Neural progenitor cell (in vitro differentiated cells): Measurements from ENCODE around the gene NABP1. TPM values are rescaled to one million over a fixed set of nuclear protein-coding genes. Genes with fewer than 3 reads are reported as not detected.

Source experiments
- DNase-seq: peaks from one replicate; pipeline ENCODE4 v3.0.0-alpha.2; 2016; ENCODE audit warnings: low spot score
- H2AFZ ChIP-seq: fragments of 200-600 bp; sonication (generic); replicated peaks from 2 replicates; pipeline ENCODE4 v1.6.1; 2016; ENCODE audit warnings: antibody characterized with exemption
- H3F3A ChIP-seq: fragments of 200-600 bp; sonication (generic); 2 replicates; pipeline ENCODE4 v1.6.1; 2016; ENCODE audit warnings: antibody characterized with exemption, low read depth
- H3K27ac ChIP-seq: fragments of 200-600 bp; sonication (generic); 2 replicates; pipeline ENCODE4 v1.5.1; 2016; ENCODE audit warnings: mild to moderate bottlenecking
- H3K27me3 ChIP-seq: fragments of 200-600 bp; sonication (generic); 2 replicates; pipeline ENCODE4 v1.6.1; 2016; ENCODE audit warnings: mild to moderate bottlenecking, moderate library complexity
- H3K36me3 ChIP-seq: fragments of 200-600 bp; sonication (generic); 2 replicates; pipeline ENCODE4 v1.5.1; 2016
- H3K4me1 ChIP-seq: fragments of 200-600 bp; sonication (generic); 2 replicates; pipeline ENCODE4 v1.6.1; 2016; ENCODE audit warnings: mixed run types
- H3K4me2 ChIP-seq: fragments of 200-600 bp; sonication (generic); 2 replicates; pipeline ENCODE4 v1.6.1; 2016
- H3K4me3 ChIP-seq: fragments of 200-600 bp; sonication (generic); 2 replicates; pipeline ENCODE4 v1.5.1; 2016
- H3K79me2 ChIP-seq: fragments of 200-600 bp; sonication (generic); 2 replicates; pipeline ENCODE4 v1.6.1; 2016; ENCODE audit warnings: low read depth
- H3K9ac ChIP-seq: fragments of 200-600 bp; sonication (generic); 2 replicates; pipeline ENCODE4 v1.6.1; 2016
- H3K9me3 ChIP-seq: fragments of 200-600 bp; sonication (generic); 2 replicates; pipeline ENCODE4 v1.5.1; 2016; ENCODE audit warnings: low read depth
- H4K20me1 ChIP-seq: fragments of 200-600 bp; sonication (generic); 2 replicates; pipeline ENCODE4 v1.6.1; 2016; ENCODE audit warnings: low read depth
- H3K27ac Mint-ChIP-seq: 3 replicates; pipeline ENCODE4 v1.8.0; 2021; ENCODE audit warnings: mixed read lengths
- H3K27me3 Mint-ChIP-seq: 2 replicates; pipeline ENCODE4 v1.8.0; 2022; ENCODE audit warnings: low read depth, mild to moderate bottlenecking, inconsistent platforms, moderate library complexity, mixed read lengths; ENCODE audit not compliant: insufficient read depth
- H3K36me3 Mint-ChIP-seq: 3 replicates; pipeline ENCODE4 v1.8.0; 2021; ENCODE audit warnings: mixed read lengths
- H3K4me1 Mint-ChIP-seq: 3 replicates; pipeline ENCODE4 v1.8.0; 2021; ENCODE audit warnings: mixed read lengths
- H3K4me3 Mint-ChIP-seq: 3 replicates; pipeline ENCODE4 v1.8.0; 2021; ENCODE audit warnings: mild to moderate bottlenecking, moderate library complexity, mixed read lengths
- H3K9me3 Mint-ChIP-seq: 3 replicates; pipeline ENCODE4 v1.8.0; 2020; ENCODE audit warnings: mixed read lengths
- CTCF ChIP-seq: fragments of 200-600 bp; sonication (generic); IDR thresholded peaks from 2 replicates; pipeline ENCODE4 v1.5.1; 2017; ENCODE audit warnings: antibody characterized with exemption, mild to moderate bottlenecking
- EZH2 ChIP-seq: fragments of 200-600 bp; sonication (generic); IDR thresholded peaks from 2 replicates; pipeline ENCODE4 v1.6.1; 2017; ENCODE audit warnings: antibody characterized with exemption, mild to moderate bottlenecking, moderate library complexity
- EZH2phosphoT487 ChIP-seq: fragments of 200-600 bp; sonication (generic); IDR thresholded peaks from 2 replicates; pipeline ENCODE4 v1.6.1; 2017; ENCODE audit warnings: antibody characterized with exemption
- total RNA-seq: library from RNA; depleted of rRNA; stranded (reverse); fragments of >200 nt; gene quantifications from 2 replicates; pipeline ENCODE4 v1.2.3, GENCODE V29; 2015; ENCODE audit warnings: low replicate concordance

NABP1 gene
- total RNA-seq, 1 donor from 2014 or later: 2.8 TPM

- no peak overlapping the region for H3K4me2 ChIP-seq
- no peaks in the 10 kb centered on the region for H3K79me2 ChIP-seq
- peaks cover 18% of the 10 kb centered on the region for H3F3A ChIP-seq
- H3K4me3 ChIP-seq: no peak overlapping the region
- Mint-ChIP-seq H3K36me3 (no peaks in the 10 kb centered on the region), H3K4me1 (peaks cover 9% of the 10 kb centered on the region), H3K9me3 (no peaks in the 10 kb centered on the region), H3K27me3 (peaks cover 4% of the 10 kb centered on the region), H3K4me3 (no peak overlapping the region), H3K27ac (no peak overlapping the region)
- H4K20me1 ChIP-seq: no peaks in the 10 kb centered on the region
- no peak overlapping the region for H3K27ac ChIP-seq
- no peak overlapping the region for H3K9ac ChIP-seq
- TF ChIP-seq CTCF (no peak), EZH2phosphoT487 (no peak), EZH2 (no peak)
- H3K27me3 ChIP-seq: no peaks in the 10 kb centered on the region
- no peaks in the 10 kb centered on the region for H3K36me3 ChIP-seq
- no peak overlapping the region for H2AFZ ChIP-seq
- DNase-seq: no peak
- H3K9me3 ChIP-seq: no peaks in the 10 kb centered on the region
- no peaks in the 10 kb centered on the region for H3K4me1 ChIP-seq
Observed at GRCh38 chr2:191699341-191699945, 21.5 kb downstream of the NABP1 start.

DNA sequence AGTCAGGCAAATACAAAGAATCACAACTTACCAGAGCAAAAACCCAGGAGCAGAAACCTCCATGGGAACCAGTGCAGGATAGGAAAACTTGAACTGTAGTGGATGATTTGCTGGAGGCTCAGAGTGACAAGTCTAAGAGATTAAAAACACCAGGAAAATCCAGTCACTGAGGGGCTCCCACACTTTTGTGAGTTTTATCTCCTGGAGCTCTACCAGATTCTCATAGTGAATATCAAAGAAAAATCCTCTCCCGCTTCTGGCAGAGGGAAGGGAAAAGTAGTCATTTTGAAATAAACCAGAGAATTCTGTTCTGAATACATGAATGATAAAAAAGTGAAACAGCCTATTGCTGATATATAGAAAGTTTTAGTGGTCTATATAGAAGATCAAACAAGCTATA, 23.1 kb downstream of the NABP1 start:
- DNase-seq: no peak
- H4K20me1 ChIP-seq: no peaks in the 10 kb centered on the region
- Mint-ChIP-seq H3K9me3 (no peaks in the 10 kb centered on the region), H3K27me3 (peaks cover 2% of the 10 kb centered on the region), H3K4me1 (peaks cover 9% of the 10 kb centered on the region), H3K36me3 (no peaks in the 10 kb centered on the region), H3K27ac (no peak overlapping the region), H3K4me3 (no peak overlapping the region)
- no peak for TF ChIP-seq EZH2
- TF ChIP-seq CTCF: no peak
- TF ChIP-seq EZH2phosphoT487: no peak
- H3K4me1 ChIP-seq: no peaks in the 10 kb centered on the region
- H3K4me3 ChIP-seq: no peak overlapping the region
- peaks cover 18% of the 10 kb centered on the region for H3F3A ChIP-seq
- no peak overlapping the region for H2AFZ ChIP-seq
- no peak overlapping the region for H3K27ac ChIP-seq
- no peaks in the 10 kb centered on the region for H3K79me2 ChIP-seq
- H3K9ac ChIP-seq: no peak overlapping the region
- no peak overlapping the region for H3K4me2 ChIP-seq
- H3K9me3 ChIP-seq: no peaks in the 10 kb centered on the region
- no peaks in the 10 kb centered on the region for H3K36me3 ChIP-seq
- H3K27me3 ChIP-seq: no peaks in the 10 kb centered on the region

GRCh38 chr2:191701696-191702095, 23.8 kb downstream of the NABP1 start:
- H4K20me1 ChIP-seq: no peaks in the 10 kb centered on the region
- Mint-ChIP-seq H3K9me3 (no peaks in the 10 kb centered on the region), H3K4me1 (peaks cover 15% of the 10 kb centered on the region), H3K27me3 (peaks cover 2% of the 10 kb centered on the region), H3K4me3 (no peak overlapping the region), H3K36me3 (no peaks in the 10 kb centered on the region), H3K27ac (no peak overlapping the region)
- no peaks in the 10 kb centered on the region for H3K36me3 ChIP-seq
- H2AFZ ChIP-seq: no peak overlapping the region
- no peak overlapping the region for H3K4me3 ChIP-seq
- TF ChIP-seq EZH2phosphoT487 (no peak), EZH2 (no peak), CTCF (no peak)
- peaks cover 18% of the 10 kb centered on the region for H3F3A ChIP-seq
- no peak overlapping the region for H3K9ac ChIP-seq
- H3K4me2 ChIP-seq: no peak overlapping the region
- H3K27ac ChIP-seq: no peak overlapping the region
- H3K9me3 ChIP-seq: no peaks in the 10 kb centered on the region
- no peaks in the 10 kb centered on the region for H3K79me2 ChIP-seq
- no peaks in the 10 kb centered on the region for H3K27me3 ChIP-seq
- DNase-seq: peak; percentile 18
- peaks cover 5% of the 10 kb centered on the region for H3K4me1 ChIP-seq
